ENCODE data around the gene HMG20A.
"Not testable (repeated sequence)": the region's sequence is repeated elsewhere in the genome, so short reads cannot be mapped to it uniquely, and the experiment has no call there.

Gene HMG20A

GRCh38 chr15:77406846-77407245 is 13.8 kb upstream of the HMG20A start:
- no peak for DNase-seq (ENCODE audit: low read depth, low spot score)

GRCh38 chr15:77409259-77410156 is 11.2 kb upstream of the HMG20A start:
- DNase-seq (ENCODE audit: low read depth, low spot score), result no peak

- DNase-seq (ENCODE audit: low read depth, low spot score), result not testable (repeated sequence)
Measured at GRCh38 chr15:77410157-77410500, 10.6 kb upstream of the HMG20A start.

- DNase-seq (ENCODE audit: low read depth, low spot score), result no peak
Measured at GRCh38 chr15:77410701-77411618, 9.7 kb upstream of the HMG20A start.

GRCh38 chr15:77411619-77411976 is 9.1 kb upstream of the HMG20A start:
- no peak for DNase-seq (ENCODE audit: low read depth, low spot score)

GRCh38 chr15:77412972-77413698 is 7.6 kb upstream of the HMG20A start:
- no peak for DNase-seq (ENCODE audit: low read depth, low spot score)

- no peak for DNase-seq (ENCODE audit: low read depth, low spot score)
Measured at GRCh38 chr15:77413699-77414349, 6.9 kb upstream of the HMG20A start.

GRCh38 chr15:77414789-77415442 is 5.8 kb upstream of the HMG20A start:
- no peak for DNase-seq (ENCODE audit: low read depth, low spot score)

GRCh38 chr15:77415450-77416147 is 5.1 kb upstream of the HMG20A start:
- no peak for DNase-seq (ENCODE audit: low read depth, low spot score)

GRCh38 chr15:77416148-77416455 is 4.6 kb upstream of the HMG20A start:
- DNase-seq (ENCODE audit: low read depth, low spot score), result no peak

GRCh38 chr15:77416954-77417353 is 3.7 kb upstream of the HMG20A start:
- no peak for DNase-seq (ENCODE audit: low read depth, low spot score)

GRCh38 chr15:77417602-77418001 is 3.1 kb upstream of the HMG20A start:
- DNase-seq (ENCODE audit: low read depth, low spot score), result no peak

GRCh38 chr15:77418391-77418965 is 2.2 kb upstream of the HMG20A start:
- DNase-seq (ENCODE audit: low read depth, low spot score), result no peak

- no peak for DNase-seq (ENCODE audit: low read depth, low spot score)
Measured at GRCh38 chr15:77418966-77419835, 1.5 kb upstream of the HMG20A start.

GRCh38 chr15:77419836-77420609 is 665 bp upstream of the HMG20A start, which contains the start of gene PEAK1:
Gene PEAK1 (minus strand): TSS chr15:77420104. CDS start chr15:77181926, 238,178 bp downstream.
- DNase-seq (ENCODE audit: low read depth, low spot score), result peak; percentile 81

GRCh38 chr15:77421370-77421700 is 647 bp downstream of the HMG20A start:
- DNase-seq (ENCODE audit: low read depth, low spot score), result no peak

- no peak for DNase-seq (ENCODE audit: low read depth, low spot score)
Measured at GRCh38 chr15:77425104-77425503, 4.4 kb downstream of the HMG20A start.

GRCh38 chr15:77426377-77426776 is 5.7 kb downstream of the HMG20A start:
- DNase-seq (ENCODE audit: low read depth, low spot score), result no peak

Measured in iPS DF 19.7 (cell line).